ENCODE data around the gene METTL13.
A peak's percentile ranks its signal among the peaks of the same experiment; 100 is the strongest.

METTL13 gene

DNA sequence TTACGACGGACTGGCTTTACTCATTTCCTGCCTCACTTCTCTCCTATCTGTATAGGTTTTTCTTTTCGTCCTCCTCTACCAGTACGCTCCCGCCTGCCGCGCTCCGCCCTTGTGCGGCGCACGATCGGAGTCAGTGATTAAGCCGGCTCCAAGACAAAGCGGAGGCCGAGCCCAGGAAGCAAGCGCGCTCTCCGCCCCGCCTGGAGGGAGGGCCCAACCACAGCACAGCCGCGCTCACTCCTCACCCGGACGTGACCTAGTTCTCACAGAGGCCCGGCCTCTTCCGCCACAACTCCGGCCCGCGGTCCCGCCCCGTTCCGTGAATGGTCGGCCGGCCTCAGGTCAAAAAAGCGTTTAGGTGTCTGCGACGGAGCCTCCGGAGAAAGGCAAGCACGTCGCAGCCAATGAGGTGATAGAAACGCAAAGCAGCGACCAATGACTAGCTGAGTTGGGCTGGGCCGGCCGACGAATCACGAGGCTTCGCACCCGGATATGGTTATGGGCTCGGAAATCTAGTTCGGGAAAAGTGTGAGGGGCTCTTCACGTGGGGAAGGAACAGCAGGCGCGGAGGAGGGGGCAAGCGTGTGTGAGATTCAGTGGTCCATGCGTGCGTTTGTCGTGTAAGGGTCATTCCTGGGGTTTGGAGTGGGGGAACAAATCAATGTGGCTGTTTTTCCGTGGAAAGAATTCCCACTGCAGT lies at the start of gene METTL13:
Gene METTL13 (plus strand): TSS at position 485 of the 700 bp plus-strand sequence. CDS start 308 bp downstream, outside the sequence.
- peak; percentile 99 for DNase-seq (ENCODE audit: low read depth)

DNA sequence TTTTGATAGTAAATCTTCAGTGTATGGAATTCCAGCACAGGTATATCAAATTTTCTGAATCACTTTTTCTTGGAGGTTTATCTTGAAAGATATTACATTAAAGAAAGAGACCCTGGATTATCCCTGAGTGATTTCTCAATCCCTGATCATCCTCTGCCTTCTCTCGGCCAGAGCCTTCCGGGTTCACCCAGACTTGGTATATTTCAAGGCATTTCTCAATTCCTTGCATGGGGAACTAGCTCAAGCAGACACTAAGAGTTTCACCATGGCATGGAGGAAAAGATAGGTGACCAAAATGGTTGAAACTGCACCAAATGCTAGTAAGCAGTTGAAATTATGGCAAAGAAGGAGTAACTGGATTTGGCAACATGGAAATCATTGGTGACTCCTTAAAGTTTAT lies 45.3 kb upstream of the METTL13 start:
- DNase-seq (ENCODE audit: low read depth) = no peak

GRCh38 chr1:171738911-171739310 lies 42.5 kb upstream of the METTL13 start:
- DNase-seq (ENCODE audit: low read depth) = peak; percentile 6

GRCh38 chr1:171739656-171740055 lies 41.8 kb upstream of the METTL13 start:
- peak; percentile 12 for DNase-seq (ENCODE audit: low read depth)

DNA sequence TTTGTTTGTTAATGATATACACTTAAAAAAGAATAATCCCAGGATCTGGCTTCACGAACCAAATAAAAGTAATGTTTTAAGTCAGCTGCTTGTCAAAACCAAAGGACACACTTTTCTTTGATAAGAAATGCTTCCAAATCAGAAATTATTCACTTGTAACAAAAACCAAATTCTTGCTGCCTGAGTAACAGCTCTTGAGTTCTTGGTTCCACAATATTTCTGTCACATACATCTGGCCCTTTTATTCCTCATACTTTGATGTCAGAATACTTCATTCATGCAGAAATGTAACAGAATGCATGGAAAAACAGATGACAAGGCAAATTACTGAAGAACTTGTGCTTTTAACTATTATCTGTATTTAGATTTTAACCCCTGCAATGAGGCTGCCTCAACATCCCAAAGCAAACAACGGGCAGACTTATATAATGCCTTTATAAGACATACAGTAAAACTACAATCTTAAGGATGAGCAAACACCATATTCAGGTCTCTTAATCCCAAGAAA lies 41.0 kb upstream of the METTL13 start:
- DNase-seq (ENCODE audit: low read depth) = no peak

DNA sequence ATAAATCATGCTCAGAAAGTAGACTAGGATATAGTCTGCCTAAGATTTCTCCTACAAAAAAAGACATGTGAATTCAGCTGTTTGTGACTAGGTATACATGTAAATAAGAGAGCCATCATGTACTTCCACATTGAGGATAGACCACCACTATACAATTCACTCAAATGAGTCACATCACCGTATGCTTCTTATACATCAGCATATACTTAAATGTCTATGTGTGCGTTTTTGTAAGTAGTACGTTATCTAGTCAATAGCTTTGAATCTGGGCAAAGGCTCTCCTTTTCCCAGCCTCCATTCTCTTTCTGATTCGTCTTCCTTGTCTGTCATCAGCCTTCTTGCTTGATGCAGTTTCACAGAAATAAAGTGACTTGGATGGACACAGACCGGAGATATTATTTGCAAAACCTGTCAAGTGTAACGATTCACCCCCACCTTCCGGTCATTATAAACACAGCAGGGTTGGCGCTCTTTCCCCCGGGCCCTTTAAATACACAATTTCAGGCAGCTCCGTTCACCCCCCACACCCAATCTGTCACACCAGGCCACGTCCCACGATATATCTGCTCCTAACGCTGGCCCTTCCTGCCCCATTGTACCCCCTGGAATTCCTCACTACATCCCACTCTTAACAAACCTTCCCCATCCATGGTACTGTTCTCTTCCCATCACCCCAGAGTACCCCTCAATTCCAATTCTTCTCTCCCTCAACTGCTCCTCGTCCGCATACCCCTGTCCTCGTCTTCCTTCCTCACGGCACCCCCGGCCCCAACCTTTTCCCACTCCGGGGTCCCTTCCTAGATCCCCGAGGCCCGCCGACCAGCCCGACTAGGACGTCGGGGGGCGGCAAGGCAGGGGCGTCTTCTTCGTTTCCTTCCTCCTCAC lies 40.2 kb upstream of the METTL13 start:
- peak; percentile 22 for DNase-seq (ENCODE audit: low read depth)

GRCh38 chr1:171741872-171742576 lies 39.4 kb upstream of the METTL13 start, which contains the start of gene VAMP4:
Gene VAMP4, minus strand, starts transcription at chr1:171742065. Its CDS starts 3,651 bp downstream, at chr1:171738414.
- DNase-seq (ENCODE audit: low read depth) = peak; percentile 85

GRCh38 chr1:171742577-171742922 lies 38.9 kb upstream of the METTL13 start:
- DNase-seq (ENCODE audit: low read depth) = peak; percentile 41

- peak; percentile 70 for DNase-seq (ENCODE audit: low read depth)
These were observed 38.2 kb upstream of the METTL13 start for GRCh38 chr1:171743081-171743870.

DNA sequence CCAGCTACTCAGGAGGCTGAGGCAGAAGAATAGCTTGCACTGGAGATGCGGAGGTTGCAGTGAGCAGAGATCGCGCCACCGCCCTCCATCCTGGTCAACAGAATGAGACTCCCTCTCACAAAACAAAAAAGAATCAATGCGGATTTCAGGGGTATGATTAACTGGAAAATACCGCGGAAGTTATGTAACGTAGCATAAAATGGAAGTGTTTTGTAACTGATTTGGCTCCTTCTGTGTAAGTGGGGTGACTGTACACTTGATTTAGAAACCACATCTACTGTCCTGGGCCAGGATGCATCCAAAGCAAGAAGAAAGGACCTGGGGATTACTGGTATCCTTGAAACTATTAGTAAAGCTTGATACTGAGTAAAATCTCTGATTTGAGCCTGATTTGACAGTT lies 36.5 kb upstream of the METTL13 start:
- DNase-seq (ENCODE audit: low read depth) = no peak

DNA sequence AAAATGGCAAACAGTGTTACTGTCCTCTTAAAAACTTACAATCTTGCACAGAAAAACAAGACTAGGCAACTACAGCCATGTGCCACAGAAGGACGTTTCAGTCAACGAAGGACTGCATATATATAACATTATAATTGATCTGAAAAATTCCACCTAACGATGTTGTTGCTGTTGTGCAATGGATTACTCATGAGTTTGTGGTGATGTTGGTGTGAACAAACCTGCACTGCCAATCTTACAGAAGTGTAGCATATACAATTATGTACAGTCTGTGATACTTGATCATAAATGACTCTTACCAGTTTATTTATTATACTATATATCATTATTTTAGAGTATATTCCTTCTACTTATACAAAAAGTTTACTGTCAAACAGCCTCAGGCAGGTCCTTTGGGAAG lies 32.8 kb upstream of the METTL13 start:
- no peak for DNase-seq (ENCODE audit: low read depth)

DNA sequence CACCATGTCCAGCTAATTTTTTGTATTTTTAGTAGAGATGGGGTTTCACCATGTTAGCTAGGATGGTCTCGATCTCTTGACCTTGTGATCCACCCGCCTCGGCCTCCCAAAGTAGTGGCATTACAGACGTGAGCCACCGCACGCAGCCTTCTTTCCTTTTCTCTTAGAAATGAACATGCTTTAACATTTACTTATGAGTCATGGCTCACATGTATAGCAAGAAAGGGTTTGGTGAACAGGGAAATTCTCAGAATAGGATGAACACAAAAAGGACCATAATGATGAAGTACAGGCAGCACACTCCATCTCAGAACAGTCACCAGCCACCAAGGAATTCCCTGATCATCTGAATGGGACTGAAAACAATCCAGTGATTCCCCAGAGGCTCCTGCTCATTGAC lies 30.2 kb upstream of the METTL13 start:
- DNase-seq (ENCODE audit: low read depth) = no peak

DNA sequence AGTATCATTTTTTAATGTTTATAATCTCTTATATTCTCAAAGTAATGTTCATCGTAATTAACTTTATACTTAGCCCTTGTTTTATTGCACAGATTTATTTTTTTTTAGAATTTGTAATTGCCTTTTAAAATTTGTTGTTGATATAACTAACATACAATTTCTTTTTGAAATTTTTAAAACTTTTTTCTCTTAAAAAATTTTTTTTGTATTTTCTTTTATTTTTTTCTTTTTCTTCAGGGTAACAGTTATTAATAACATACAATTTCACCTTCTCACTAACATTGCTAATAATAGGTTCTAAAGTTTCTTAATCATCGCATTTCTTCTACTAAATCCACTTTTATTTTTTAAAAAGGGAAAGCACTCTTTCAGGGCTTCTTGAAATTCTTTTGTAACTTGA lies 28.3 kb upstream of the METTL13 start:
- DNase-seq (ENCODE audit: low read depth) = no peak

DNA sequence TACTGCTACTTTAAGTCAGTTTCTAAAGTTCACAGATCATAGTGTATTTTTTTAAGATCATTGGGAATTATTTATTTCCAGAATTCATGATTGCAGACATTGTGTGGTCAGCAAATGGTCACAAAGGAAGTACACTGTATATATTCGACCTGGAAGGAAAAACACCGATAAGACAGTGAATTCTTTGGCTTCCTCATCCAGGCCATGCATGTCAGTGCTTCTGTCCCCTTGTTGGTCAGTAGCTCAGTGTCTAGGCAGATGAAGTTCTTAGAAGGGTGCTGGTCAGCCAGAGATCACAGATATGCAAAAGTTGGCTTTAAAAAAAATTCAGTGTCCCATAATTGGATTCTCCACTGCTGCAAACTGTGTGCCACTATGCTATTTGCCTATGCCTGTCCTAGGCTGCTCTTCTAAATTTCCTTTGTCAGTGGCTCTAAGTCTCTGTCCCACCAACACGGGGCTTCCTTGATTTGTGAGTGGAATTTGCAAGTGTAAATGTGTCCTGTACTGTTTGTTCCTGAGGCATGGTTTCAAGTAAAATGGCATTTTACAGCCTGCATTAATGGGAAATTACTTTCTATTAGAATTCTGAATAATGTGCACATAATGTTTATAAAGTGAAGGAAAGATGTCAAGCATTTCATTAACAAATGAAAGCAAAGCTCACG lies 27.6 kb upstream of the METTL13 start:
- DNase-seq (ENCODE audit: low read depth) = no peak

DNA sequence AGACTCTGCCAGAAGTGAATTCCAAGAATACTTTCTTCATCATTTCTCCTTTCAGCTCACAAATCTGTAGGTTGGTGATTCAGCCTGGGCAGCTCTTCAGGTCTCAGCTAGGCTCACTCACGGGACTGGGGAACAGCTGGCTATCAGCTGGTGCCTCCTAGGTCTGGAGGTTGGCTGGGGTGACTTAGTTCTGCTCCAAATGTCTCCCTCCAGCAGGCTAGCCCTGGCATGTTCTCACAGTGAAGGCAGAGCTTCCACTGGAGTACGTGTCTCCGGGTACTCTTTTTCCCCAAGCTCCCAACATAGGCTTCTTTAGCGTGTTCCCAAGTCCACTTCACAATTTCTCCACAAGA lies 27.1 kb upstream of the METTL13 start:
- peak; percentile 71 for DNase-seq (ENCODE audit: low read depth)

DNA sequence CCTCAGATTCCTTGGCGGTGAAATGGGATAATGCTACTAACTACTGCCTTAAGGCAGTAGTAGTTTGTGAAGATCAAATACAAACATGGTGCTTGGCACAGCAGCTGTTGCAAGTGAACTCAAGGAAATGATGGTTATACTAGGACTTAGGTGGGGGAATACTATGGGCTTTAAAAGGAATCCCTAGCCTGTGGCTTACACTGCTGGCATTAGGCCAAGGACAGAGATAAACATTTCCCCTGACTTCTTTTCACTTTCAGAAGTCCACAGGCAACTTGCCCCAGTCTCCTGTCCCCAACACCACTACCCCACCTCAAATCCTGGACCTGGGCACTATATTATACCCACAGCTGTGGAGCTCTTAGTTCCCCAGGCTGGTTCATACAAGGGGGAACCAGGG lies 26.5 kb upstream of the METTL13 start:
- no peak for DNase-seq (ENCODE audit: low read depth)

- no peak for DNase-seq (ENCODE audit: low read depth)
These were observed 24.6 kb upstream of the METTL13 start for GRCh38 chr1:171756856-171757255.

DNA sequence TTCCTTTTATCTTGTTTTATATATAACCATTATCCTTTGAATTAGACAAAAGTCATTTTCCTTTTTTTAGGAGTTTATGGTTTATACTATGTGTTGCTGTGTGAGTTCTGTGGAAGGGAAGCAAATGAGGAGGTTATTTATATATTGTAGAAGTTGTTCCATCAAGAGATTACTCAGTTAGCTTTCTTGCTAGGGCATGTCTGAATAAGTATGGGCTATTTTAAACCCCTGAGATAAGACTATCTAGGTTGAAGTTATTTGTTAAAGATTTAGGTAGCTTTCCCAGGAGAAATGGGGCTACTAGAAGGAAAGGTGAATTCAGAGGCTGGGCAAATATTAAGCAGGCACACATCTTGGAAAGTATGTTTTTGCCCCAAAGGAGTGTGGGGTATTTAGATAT lies 23.4 kb upstream of the METTL13 start:
- DNase-seq (ENCODE audit: low read depth) = no peak

GRCh38 chr1:171762143-171762563 lies 19.3 kb upstream of the METTL13 start:
- DNase-seq (ENCODE audit: low read depth) = no peak

DNA sequence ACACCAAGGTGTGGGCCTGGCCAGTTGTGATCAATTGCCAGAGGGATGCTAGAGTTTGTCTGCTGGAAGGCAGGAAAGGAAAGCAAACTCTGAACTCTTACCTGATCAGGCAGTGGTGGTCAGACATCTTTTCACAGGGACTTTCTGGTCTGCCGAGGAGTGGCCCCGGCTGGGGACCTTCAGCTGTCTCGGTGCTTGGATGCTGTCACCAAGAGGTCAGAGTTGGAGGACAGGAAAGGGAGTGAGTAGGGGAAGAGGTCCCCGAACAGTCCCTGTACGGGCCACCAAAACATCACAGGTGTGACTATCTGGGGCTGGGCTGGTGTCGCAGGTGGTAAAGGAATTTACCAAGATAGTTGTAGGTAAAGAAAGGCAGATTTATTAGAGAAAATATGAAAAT lies 17.7 kb upstream of the METTL13 start:
- DNase-seq (ENCODE audit: low read depth) = no peak

DNA sequence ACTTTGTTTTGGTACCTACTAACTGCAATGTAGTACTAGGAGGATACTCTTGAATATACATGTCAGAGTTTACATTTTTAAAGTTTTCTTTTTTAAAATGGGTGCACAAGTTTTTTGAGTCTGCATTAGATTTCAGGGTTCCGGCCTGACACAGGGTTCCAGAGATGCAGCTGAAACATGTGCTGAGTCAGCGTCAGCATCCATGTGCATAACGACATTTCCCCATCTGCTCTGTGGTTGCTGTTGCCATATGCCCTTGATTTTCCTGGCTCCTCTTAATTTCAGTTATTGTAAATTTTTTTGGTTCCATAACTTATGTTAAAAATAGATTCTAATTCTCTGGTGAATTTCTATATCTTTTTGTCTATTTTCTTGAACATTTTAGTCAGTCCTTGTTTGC lies 12.3 kb upstream of the METTL13 start:
- DNase-seq (ENCODE audit: low read depth) = no peak
